Measurements from ENCODE around the gene TMEM178B. TPM values are rescaled to one million over a fixed set of nuclear protein-coding genes. Genes with fewer than 3 reads are reported as not detected.

TMEM178B gene
- total RNA-seq, 1 experiment from 2014 or later = not detected

DNA sequence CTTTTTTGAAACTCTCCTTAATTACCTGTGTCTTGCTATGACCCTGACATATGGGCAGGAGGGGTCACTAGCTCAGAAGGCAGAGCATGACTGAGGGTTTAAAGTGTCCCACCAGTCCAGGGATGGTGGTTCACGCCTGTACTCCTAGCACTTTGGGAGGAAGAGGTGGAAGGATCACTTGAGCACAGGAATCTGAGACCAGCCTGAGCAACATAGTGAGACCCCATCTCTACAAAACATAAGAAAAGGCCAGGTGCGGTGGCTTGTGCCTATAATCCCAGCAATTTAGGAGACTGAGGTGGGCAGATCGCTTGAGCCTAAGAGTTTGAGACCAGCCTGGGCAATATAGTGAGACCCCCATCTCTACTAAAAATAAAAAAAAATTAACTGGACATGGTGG is 133.8 kb downstream of the TMEM178B start:
- Histone ChIP-seq H3K9me2 (ENCODE audit: insufficient read depth) (no peaks in the 10 kb centered on the region), H3K79me2 (ENCODE audit: low read depth) (no peaks in the 10 kb centered on the region), H3K4me3 (no peak overlapping the region), H3K27me3 (ENCODE audit: insufficient read depth, low read depth) (peaks cover 86% of the 10 kb centered on the region), H3K27ac (no peak overlapping the region), H3K4me1 (replicated peaks; ENCODE audit: insufficient read depth) (no peaks in the 10 kb centered on the region), H3K4me2 (no peak overlapping the region), H2AFZ (no peak overlapping the region), H4K20me1 (ENCODE audit: insufficient read depth) (no peaks in the 10 kb centered on the region), H3F3A (ENCODE audit: insufficient read depth, low read depth) (no peaks in the 10 kb centered on the region), H3K9me3 (ENCODE audit: insufficient read depth, low read depth) (no peaks in the 10 kb centered on the region), H3K36me3 (ENCODE audit: low read depth) (no peaks in the 10 kb centered on the region)
- DNase-seq = no peak
- TF ChIP-seq EZH2 (IDR thresholded peaks at IDR 0.05; ENCODE audit: low read depth) = no peak
- TF ChIP-seq, protein P1, sequence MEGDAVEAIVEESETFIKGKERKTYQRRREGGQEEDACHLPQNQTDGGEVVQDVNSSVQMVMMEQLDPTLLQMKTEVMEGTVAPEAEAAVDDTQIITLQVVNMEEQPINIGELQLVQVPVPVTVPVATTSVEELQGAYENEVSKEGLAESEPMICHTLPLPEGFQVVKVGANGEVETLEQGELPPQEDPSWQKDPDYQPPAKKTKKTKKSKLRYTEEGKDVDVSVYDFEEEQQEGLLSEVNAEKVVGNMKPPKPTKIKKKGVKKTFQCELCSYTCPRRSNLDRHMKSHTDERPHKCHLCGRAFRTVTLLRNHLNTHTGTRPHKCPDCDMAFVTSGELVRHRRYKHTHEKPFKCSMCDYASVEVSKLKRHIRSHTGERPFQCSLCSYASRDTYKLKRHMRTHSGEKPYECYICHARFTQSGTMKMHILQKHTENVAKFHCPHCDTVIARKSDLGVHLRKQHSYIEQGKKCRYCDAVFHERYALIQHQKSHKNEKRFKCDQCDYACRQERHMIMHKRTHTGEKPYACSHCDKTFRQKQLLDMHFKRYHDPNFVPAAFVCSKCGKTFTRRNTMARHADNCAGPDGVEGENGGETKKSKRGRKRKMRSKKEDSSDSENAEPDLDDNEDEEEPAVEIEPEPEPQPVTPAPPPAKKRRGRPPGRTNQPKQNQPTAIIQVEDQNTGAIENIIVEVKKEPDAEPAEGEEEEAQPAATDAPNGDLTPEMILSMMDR (conservative IDR thresholded peaks at IDR 0.05) = no peak
- BruUV-seq (replicated peaks) = no TSS peak
- intact Hi-C loops (cut with micrococcal nuclease; ENCODE audit: unreplicated experiment) = no loop called here
- POLR2A ChIA-PET (ENCODE audit: unreplicated experiment) = no interaction called here
- CTCF ChIA-PET = no interaction called here

- Histone ChIP-seq H4K20me1 (ENCODE audit: insufficient read depth) (no peaks in the 10 kb centered on the region), H3K4me3 (no peak overlapping the region), H2AFZ (no peak overlapping the region), H3F3A (ENCODE audit: insufficient read depth, low read depth) (no peaks in the 10 kb centered on the region), H3K79me2 (ENCODE audit: low read depth) (no peaks in the 10 kb centered on the region), H3K9me3 (ENCODE audit: insufficient read depth, low read depth) (no peaks in the 10 kb centered on the region), H3K4me1 (replicated peaks; ENCODE audit: insufficient read depth) (no peaks in the 10 kb centered on the region), H3K27ac (no peak overlapping the region), H3K9me2 (ENCODE audit: insufficient read depth) (no peaks in the 10 kb centered on the region), H3K27me3 (ENCODE audit: insufficient read depth, low read depth) (peaks cover 86% of the 10 kb centered on the region), H3K36me3 (ENCODE audit: low read depth) (no peaks in the 10 kb centered on the region), H3K4me2 (no peak overlapping the region)
- no peak for DNase-seq
- no TSS peak for BruUV-seq (replicated peaks)
- CTCF ChIA-PET = no interaction called here
- POLR2A ChIA-PET (ENCODE audit: unreplicated experiment) = no interaction called here
- intact Hi-C loops (cut with micrococcal nuclease; ENCODE audit: unreplicated experiment) = no loop called here
- no peak for TF ChIP-seq EZH2 (IDR thresholded peaks at IDR 0.05; ENCODE audit: low read depth)
- TF ChIP-seq, protein P1 (conservative IDR thresholded peaks at IDR 0.05) = no peak
Observed at GRCh38 chr7:141208539-141208938, 134.7 kb downstream of the TMEM178B start.

GRCh38 chr7:141209454-141209853 is 135.6 kb downstream of the TMEM178B start:
- H3K4me1 ChIP-seq (replicated peaks; ENCODE audit: insufficient read depth) = no peaks in the 10 kb centered on the region
- intact Hi-C loops (cut with micrococcal nuclease; ENCODE audit: unreplicated experiment) = no loop called here
- TF ChIP-seq, protein P1 (conservative IDR thresholded peaks at IDR 0.05) = no peak
- no peak for TF ChIP-seq EZH2 (IDR thresholded peaks at IDR 0.05; ENCODE audit: low read depth)
- no peaks in the 10 kb centered on the region for H3K79me2 ChIP-seq (ENCODE audit: low read depth)
- no peaks in the 10 kb centered on the region for H3K9me3 ChIP-seq (ENCODE audit: insufficient read depth, low read depth)
- H3K4me2 ChIP-seq = no peak overlapping the region
- H4K20me1 ChIP-seq (ENCODE audit: insufficient read depth) = no peaks in the 10 kb centered on the region
- H3K27ac ChIP-seq = no peak overlapping the region
- no peak for DNase-seq
- no peaks in the 10 kb centered on the region for H3K36me3 ChIP-seq (ENCODE audit: low read depth)
- peaks cover 86% of the 10 kb centered on the region for H3K27me3 ChIP-seq (ENCODE audit: insufficient read depth, low read depth)
- ChIA-PET CTCF (no interaction called here), POLR2A (ENCODE audit: unreplicated experiment) (no interaction called here)
- no peak overlapping the region for H3K4me3 ChIP-seq
- no peak overlapping the region for H2AFZ ChIP-seq
- no TSS peak for BruUV-seq (replicated peaks)
- H3F3A ChIP-seq (ENCODE audit: insufficient read depth, low read depth) = no peaks in the 10 kb centered on the region
- no peaks in the 10 kb centered on the region for H3K9me2 ChIP-seq (ENCODE audit: insufficient read depth)

All from PC-9 (cell line).